8988T (cell line): ENCODE results near the gene NOLC1.

Source experiments
- DNase-seq: peaks from one replicate; pipeline ENCODE4 v3.0.0; 2011

Gene NOLC1

DNA sequence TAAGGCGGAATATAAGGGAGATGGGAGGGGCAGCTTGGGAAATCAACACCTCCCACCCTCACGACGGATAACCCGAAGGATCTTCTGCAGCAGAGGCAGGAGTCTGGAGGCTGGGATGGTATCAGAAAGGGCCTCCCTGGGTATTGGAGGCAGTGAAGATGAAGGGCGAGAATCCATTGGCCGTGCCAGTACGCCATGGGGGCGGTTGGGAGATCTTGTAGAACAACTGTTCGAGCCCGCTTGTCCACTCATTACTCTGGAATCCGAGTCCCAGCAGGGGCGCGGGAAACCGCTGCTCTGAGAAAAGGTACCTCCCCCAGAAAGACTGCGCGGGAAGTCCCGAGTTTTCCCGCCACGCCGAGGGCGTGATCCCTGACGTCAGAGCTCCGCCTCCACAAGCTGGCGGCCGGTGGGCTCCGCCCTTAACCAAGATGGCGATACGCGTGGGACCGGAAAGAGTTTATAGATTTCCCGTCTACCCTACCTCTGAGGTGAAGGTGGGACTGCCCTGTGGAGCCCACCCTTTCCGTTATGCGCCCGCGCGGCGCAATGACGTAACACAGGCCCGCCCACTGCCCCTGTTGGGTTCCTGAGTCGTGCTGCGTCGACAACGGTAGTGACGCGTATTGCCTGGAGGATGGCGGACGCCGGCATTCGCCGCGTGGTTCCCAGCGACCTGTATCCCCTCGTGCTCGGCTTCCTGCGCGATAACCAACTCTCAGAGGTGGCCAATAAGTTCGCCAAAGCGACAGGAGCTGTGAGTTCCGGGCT lies at the start of gene NOLC1:
Gene NOLC1, plus strand, starts transcription at position 616 of the 771 bp plus-strand sequence. Its CDS starts 22 bp downstream, at position 638.
- peak; percentile 69 for DNase-seq

GRCh38 chr10:102102421-102102820 lies 49.8 kb upstream of the NOLC1 start:
- no peak for DNase-seq

GRCh38 chr10:102106998-102107397 lies 45.2 kb upstream of the NOLC1 start:
- DNase-seq = no peak

DNA sequence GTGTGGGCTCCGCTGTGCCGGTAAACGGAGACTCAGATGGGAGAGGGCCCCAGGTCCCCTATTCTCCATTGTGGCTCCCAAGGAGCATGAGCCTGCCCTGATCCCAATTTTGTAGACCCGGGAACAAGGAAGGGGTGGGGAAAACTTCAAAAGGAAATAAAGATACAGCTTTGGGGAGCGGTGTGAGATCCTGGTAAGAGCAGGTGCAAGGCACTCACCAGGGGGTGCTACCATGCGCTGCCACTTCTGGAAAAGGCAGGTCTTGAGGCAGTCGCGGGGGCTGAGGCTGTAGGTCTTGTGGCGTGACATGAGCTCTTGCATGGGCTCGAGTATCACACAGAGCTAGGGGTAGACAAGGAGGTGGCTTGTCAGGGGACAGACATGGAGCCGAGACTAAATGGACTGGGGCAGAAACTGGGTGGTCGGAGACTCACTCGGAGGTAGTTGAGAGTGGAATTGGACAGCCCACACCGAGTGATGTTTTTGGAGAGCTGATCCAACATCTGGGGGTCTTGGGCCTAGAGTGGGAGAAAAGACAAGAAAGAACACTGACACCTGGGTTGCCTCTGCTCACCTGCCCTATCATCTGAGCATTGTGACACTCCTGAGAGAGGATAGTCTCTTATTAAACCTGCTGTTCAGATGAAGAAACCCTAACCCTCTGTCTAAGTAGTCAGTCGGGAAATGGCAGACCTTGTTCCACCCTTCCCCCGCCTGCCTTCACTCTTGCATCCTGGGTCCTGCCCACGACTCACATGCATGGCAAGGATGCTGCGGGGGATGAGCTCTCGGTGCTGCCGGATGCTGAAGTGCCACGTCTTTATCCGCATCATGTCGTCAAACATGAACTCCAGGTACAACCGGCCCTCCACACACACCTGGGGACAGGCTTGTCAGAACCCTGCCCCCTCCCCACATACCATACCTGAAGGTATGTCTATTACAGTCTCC lies 42.7 kb upstream of the NOLC1 start:
- DNase-seq = no peak

DNA sequence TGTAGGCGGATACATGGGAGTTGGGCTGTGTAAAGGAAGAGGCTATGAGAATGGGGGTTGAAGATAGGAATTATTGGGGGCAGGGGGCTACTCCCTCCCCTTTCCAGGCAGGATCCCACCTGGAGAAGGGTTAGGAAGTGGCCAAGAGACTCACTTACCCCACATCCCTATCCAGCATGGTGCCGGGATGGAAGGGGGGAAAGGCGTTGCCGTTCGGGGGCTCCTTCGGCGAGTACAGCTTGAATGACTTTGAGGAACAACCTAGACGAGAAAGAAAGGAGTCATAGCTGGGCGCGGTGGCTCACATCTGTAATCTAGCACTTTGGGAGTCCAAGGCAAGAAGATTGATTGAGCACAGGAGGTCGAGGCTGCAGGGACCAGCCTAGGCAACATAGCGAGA lies 40.9 kb upstream of the NOLC1 start:
- no peak for DNase-seq

- DNase-seq = no peak
Measured at GRCh38 chr10:102112210-102112817, 39.9 kb upstream of the NOLC1 start.

GRCh38 chr10:102113261-102113955 lies 38.8 kb upstream of the NOLC1 start:
- DNase-seq = no peak

DNA sequence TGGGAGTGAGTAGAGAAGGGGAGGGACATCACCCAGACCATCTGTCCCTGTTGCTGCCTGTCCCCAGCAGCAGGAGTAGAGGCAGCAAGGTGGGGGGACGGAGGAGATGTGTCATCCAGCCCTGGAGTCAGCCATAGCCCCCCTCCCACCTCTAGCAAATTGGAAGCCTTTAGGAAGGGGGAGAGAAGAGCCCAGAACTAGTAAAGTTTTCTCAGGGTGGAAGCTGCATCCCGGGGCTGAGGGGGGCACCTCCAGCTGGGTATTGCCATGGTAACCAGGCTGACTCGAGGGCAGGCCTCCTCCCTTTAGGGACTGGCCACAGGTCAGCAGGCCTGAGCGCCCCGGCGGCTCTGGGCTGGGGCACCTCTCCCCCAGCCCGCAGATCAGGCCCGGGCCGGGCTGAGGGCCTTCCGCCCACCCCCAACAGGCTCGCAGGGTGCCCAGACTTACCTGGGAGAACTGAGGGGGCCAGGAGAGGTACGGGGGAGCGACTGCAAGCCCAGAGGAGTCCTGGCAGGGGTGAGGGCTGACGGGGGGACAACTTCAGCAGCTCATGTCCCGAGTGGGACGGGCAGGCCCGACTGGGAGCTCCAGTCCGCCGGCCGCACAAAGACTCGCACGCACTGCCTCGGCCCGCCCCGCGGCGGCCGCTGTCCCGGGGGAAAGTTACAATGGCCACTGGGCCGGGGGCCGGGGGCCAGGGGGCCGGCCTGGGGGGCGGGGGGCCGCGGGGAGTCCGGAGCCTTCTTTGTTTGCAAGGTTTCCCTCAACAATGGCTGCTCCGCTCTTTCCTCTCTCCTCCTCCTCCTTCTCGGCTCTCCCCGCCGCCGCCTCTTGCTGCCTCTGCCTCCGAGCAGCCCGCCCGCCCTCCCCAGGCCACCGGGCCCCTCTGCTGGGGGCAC lies 38.0 kb upstream of the NOLC1 start:
- no peak for DNase-seq

DNA sequence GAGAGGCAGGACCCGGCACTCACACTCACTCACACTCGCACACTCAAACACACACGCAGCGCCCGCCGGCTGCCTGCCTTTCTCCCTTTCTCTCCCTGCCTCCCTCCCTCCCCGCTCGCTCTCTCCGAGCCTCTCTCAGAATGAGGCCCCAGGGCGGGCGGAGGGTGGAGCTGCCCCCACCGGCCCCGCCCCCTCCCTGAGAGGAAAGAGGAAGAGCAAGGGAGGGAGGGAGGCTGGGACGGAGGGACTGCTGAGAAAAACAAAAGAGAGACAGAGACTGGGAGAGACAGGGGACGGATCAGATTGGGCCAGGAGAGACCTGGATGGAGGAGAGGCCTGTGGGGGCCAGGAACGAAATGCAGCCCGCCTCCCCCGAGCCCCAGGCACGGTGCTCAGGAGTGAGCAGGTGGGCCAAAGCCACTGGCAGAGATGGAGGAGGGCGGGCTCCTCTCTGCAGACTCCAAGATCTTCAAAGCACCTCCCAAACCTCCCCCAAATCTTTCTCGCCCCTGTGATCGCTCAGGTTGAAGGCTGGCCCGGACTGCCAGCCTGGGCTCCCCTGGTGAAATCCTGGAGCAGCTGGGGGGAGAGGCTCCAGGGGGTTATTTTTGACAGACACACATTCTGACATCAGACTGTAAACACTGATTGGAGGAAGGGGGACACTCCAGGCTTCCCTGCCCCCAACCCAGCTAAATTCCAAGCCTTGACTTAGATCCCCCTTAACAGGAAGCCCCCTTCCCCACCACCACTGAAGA lies 37.1 kb upstream of the NOLC1 start:
- DNase-seq = peak; percentile 66

DNA sequence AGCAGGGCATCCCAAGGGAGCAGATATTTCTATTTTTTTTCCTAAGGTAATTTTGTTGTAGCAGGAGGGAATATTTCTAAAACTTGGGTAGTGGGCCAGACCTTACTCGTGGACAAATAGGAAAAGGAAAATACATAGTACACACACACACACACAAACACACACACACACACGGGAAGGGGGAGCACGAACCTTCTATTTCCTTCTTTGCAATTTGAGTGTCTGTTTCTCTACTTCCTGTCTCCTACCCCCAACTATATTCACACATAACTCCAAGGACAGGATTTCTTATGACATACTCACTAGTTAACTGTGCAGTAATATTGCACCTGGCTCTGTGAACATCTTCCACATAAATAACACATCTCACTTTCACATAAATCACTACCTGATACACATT lies 36.4 kb upstream of the NOLC1 start:
- DNase-seq = no peak

GRCh38 chr10:102116656-102117055 lies 35.5 kb upstream of the NOLC1 start:
- DNase-seq = no peak

DNA sequence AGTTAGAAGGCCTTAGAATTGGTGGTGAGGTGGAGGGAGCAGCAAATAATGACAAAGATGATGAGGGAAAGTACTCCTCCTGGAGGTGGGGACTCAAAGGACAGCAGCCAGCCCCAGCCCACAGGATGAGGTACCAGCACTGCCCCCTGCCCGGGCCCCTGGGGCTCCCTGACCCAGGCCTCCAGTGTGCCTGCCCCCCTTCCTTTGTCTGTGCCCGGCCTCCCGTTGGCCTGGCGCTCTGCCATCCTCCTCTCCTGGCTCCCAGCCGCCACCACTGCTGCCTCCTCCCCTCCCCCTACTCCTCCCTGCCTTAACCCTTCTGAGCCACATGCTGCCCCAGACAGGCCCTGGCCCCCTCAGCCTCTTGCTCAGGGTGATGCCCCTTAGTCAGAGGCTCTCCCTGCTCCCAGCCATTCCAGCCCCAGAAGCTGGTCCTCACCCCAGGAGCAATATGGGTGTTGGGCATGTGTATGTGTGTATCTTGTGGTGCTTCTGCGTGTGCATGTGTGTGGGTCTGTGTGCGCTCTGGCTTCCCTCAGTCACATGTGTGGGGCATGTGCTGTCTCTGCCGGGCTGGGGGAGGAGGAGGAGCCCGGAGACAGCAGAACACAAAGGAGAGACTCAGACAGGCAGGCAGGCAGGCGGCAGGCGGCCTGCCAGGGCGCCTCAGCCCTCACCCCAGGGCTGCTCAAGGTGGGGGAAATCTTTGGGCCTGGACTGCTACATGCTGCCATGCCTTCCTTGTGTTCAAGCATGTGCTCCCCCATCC lies 34.6 kb upstream of the NOLC1 start:
- DNase-seq = no peak

- no peak for DNase-seq
Measured at GRCh38 chr10:102118867-102119266, 33.3 kb upstream of the NOLC1 start.

GRCh38 chr10:102119417-102120141 lies 32.6 kb upstream of the NOLC1 start:
- peak; percentile 75 for DNase-seq

GRCh38 chr10:102120142-102120990 lies 31.8 kb upstream of the NOLC1 start, which contains the start of gene LDB1:
Gene LDB1 (minus strand): TSS chr10:102120368. CDS start chr10:102120110, 258 bp downstream.
- peak; percentile 74 for DNase-seq

DNA sequence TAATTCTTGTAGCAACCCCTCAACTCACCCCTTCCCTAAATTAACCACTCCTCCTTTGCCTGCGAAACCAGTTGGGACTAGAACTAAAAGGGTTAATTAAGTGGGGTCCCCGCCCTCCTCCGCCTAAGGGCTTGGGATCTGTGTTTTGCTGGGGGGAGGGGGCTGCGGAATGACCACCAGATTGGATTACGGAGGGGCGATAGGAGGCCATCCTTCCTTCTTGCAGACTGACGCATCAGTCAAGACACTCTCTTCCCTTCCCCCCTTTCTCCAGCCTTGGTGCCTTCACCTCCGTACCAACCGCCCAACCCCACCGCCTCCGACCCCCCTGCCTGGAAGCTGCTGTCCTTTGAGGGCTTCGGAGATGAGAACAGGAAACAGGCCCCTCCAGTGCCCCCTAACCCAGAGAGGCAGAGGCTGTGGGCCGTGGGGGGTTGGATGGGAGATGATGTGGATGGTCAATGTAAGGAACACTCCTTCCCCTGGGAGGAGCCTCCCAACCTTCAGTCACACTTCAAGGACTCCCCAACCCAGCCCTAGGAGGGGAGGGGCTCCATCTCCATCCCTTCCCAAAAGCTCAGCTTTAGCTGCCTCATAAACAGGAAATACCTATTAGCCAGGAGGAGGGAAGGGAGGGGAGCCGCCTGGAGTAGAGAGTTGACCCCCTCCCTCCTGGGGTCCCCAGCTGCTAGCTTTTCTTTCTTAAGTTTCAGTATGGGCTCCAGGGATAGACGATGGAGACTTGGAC lies 31.0 kb upstream of the NOLC1 start:
- DNase-seq = no peak

DNA sequence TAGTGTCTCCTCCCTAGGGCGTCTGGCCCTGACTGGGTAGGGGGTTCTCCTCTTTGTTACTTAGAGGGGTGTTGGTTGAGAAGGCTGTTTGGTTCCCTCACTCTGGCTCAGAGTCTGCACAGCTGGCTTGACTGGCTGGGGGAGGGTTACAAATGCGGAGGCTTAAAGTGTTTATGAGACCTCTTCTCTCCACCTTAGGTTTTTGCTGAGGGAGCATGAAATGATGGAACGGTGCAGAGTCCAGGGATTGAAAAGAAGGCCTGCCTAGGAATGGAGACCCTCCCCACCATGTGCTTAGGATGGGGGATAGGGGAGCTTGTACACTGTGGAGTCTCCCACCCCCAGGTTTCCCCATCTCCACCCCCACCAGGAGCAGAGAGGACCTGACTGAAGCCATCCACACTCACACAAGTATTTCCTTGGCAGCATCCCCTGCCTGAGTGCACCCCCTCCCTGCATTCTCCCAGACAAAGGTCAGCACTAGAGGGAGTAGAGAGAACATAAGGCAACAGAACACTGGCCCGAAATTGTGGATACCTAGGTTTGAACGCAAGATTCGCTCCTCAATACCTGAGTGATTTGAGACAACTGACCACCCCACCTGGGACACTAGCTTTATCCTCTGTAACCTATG lies 30.3 kb upstream of the NOLC1 start:
- no peak for DNase-seq
